HG03280 (cell line): ENCODE results near the gene DYSF.

Experiments
- ATAC-seq: cut with Tn5 transposase; IDR thresholded peaks from one replicate; pipeline ENCODE4 v1.9.1; 2021; ENCODE audit warnings: mild to moderate bottlenecking, moderate library complexity; ENCODE audit not compliant: unreplicated experiment

The DYSF gene

DNA sequence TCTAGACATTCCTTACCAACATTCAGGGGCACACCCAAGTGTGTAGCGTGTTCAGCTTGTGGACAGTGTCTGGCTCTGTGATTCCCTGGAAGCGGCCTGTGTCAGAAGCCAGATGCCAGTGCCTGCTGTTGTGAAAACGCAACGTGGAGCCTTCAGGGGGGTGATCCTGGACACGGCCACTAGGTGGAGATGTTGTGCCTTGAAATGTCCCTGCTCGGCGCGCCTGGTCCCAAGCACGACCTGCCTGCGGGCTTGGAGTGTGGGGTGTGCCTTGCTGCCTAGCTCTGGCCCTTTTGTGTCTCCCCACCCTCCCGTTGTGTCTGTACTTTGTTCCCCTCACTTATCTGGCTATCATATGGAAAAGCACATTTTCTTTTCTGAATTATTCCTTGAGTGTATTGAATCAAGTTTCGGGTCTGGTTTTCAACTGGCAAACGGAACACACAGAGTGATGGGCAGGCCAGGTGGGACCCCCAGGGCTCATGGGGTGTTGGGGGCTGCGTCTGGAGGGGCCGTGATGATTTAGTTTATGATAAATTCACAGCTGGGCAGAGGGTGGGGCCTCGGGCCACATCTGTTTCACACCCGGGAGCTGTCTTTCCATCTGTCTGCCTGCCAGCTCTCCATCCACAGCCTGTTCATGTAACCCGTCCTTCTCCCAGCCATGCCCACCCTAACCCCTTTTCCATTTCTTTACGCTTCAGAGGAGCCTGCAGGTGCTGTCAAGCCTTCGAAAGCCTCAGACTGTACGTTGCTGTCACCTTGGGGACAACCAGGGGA lies 95.5 kb downstream of the DYSF start:
- ATAC-seq: peak; percentile 54

DNA sequence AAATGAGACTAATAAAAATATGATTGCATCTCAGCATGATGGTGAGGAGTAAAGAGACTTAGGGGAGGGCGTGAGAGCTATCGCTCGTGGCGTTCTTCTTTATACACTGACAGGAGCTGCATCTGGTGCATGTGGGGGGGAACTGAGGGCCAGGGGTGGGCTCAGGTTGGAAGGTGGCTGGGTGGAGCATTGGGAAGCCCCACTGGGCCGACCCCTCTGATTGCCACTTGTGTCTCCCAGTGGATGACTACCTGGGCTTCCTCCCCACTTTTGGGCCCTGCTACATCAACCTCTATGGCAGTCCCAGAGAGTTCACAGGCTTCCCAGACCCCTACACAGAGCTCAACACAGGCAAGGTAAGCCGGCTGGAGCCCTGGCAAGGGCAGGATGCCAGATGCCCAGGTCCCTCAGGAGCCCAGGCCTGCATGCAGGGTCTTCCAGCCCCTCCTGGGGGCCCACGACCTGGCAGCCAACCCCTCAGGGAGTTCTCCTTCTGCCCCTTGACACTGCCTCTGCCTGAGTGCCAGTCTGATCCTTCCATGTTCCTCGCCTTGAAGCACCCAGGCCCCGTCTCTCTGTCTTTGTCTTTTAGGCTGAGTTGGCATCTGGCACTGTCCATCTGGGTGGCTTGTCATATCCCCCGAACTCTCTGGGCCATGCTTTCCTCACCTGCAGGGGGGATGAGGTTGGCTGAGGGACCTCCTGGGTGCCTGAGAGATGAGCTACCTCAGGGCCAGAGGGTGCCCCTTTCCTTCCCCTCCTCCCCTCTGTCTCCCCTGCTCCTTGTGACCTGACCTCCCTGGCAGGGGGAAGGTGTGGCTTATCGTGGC lies 97.7 kb downstream of the DYSF start:
- no peak for ATAC-seq

- ATAC-seq: no peak
Observed at GRCh38 chr2:71551631-71551915, 98.2 kb downstream of the DYSF start.

DNA sequence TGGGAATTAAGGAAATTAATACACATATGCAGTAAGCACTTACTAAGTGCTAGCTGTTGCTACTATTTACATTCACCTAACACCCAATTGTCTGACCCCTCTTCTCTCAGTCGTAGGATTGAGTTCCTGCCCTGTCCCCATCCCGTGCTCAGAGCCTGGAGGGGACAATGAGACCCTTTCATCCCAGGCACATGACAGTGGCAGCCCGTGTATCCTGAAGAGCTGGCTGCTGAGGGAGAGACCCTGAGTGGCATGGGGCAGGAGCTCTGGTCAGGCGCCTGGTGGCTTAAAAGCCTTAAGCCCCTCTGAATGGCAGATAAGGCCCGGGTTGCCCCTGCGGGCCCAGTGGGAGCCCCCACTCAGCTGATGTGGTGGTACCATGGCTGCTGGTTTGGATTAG lies 99.0 kb downstream of the DYSF start:
- no peak for ATAC-seq

- no peak for ATAC-seq
Observed at GRCh38 chr2:71552861-71553301, 99.5 kb downstream of the DYSF start.

GRCh38 chr2:71554028-71554705 lies 100.8 kb downstream of the DYSF start:
- ATAC-seq: no peak

DNA sequence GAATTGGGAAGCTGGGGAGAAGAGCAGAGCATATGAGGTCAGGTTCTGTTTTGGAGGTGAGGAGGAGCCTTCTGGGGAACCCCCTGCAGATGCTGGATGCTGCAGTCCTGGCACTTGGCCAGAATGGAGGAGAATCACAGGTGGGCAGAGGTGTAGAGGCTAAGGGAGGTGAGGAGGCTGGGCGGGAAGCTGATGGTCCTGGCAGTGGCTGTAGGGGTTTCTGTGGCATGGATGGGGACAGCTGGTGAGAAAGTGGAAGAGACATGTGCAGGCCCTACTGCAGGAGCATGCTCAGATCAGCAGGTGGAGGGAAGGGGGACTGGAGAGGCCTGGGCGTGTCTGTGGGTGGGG lies 101.3 kb downstream of the DYSF start:
- no peak for ATAC-seq

- no peak for ATAC-seq
Observed at GRCh38 chr2:71555798-71556454, 102.6 kb downstream of the DYSF start.

DNA sequence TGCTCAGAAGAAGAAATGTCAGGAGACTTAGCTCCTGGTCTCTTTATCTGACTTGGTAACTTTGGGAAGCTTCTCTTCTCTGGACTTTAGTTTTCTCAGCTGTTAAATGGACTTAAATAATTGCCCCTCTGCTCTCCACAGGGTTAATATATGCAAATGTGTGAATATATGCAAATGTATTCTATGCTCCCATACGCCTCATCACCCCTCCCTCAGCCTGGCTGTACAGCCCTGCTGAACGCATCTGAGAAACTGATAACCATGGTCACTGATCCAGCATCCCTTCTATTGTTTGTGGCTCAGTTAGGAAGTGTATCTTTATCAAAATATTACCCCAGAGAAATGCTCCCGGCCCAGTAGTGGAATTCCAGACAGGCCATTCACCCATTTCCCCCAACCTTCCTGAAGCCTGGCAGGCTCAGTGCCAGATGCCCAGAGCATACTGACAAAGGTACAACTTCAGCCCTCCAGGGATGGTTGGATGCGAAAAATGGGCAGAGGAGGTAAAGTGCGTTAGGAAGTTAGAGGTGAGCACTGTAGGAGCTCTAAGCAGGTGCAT lies 103.4 kb downstream of the DYSF start:
- ATAC-seq: no peak

- no peak for ATAC-seq
Observed at GRCh38 chr2:71557321-71557720, 104.0 kb downstream of the DYSF start.

GRCh38 chr2:71558300-71559051 lies 105.1 kb downstream of the DYSF start:
- no peak for ATAC-seq

DNA sequence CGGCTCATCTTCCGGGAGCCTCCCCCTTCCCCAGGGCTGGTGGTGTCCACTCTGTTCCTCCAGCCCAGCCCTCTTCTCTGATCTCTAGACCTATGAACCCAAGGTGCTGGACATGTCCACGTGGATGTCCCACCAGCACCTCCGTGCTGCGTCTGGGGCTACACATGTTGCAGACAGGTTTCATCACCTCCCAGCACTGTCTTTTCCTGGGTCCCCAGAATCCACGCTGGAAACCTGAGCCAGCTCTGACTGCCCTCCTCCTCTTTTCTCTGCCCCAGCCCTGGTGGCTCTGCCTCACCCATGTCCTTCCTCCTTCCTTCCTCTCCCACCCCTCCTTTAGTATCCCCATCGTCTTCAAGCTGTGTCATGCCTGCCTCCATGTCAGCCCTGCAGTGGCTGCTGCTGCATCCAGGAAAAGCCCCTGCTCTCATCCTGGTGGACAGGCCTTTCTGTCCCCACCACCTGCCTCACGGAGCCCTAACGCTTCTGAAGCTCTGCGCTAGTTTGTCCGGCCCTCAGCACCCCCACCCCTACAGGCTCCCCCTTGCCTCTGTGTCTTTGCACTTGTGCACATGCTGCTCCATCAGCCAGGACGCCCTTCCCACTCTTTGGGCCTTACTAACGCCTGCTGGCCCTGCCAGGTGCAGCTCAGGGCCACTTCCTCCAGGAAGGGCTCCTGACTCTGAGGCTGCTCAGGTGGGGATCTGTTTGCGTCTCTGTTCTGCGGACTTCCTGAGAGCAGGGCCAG lies 105.9 kb downstream of the DYSF start:
- no peak for ATAC-seq

- ATAC-seq: no peak
Observed at GRCh38 chr2:71559828-71560637, 106.7 kb downstream of the DYSF start.

- no peak for ATAC-seq
Observed at GRCh38 chr2:71560638-71561011, 107.3 kb downstream of the DYSF start.

DNA sequence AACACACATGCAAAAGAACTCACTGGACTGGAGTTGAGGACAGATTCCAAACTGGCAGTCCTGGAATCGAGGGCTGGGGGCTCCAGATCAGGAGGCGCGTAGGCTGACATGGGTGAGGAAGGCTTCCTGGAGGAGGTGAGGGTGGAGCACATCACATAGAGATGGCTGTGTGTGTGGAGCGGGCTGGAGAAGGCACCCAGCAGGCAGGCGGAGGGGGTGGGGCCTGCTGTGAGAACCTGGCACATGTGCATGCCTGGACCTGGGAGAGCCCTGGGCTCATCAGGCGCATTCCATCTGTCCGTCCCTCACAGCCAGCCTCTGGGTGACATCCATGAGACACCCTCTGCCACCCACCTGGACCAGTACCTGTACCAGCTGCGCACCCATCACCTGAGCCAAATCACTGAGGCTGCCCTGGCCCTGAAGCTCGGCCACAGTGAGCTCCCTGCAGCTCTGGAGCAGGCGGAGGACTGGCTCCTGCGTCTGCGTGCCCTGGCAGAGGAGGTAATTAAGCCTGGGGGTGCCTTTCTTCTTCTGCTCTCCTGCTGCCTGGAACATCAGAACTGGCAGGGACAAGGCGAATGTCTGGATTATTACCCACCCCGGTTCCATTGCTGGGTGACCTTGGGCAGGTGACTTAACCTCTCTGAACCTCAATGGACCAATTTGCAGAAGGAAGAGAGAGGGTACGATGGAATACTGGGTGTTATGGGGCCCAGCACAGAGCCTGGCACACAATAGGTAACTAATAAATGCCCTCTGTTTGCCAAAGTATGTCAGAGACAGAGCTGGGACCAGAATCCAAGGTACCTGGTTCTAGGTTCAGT lies 108.3 kb downstream of the DYSF start:
- no peak for ATAC-seq

GRCh38 chr2:71562518-71562917 lies 109.2 kb downstream of the DYSF start:
- no peak for ATAC-seq

DNA sequence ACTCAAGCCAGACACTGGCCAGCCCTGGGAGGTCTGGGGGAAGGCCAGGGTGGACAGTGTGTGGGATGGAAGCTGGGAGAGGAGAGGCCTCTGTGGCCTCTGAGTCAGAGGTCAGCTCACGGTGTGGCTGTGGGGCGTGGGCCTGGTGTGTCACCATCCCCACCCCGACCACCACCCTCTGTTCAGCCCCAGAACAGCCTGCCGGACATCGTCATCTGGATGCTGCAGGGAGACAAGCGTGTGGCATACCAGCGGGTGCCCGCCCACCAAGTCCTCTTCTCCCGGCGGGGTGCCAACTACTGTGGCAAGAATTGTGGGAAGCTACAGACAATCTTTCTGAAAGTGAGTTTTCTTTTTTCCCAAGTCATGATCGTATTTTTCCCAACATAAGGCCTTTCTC lies 110.5 kb downstream of the DYSF start:
- ATAC-seq: no peak

DNA sequence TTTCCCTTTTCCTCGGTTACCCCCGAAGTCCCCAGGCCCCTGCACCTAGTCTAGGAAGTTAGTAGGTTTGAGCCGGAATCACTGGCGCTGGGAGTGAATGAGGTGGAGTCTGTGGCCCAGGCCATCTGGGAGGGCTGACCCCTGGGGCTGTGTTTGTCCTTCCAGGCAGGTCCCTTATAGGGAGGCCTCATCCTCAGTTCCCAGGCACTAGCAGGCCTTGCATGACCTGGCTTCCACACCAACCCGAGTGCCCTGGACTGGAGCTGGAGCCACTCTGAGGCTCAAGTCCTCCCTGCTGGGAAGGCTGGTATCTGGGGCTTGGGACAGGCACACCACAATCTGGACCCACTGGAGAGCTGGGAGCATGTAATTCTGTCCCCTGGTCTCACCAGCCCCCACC lies 111.0 kb downstream of the DYSF start:
- ATAC-seq: no peak
